WTC11 (cell line): ENCODE measurements around the gene IL1B.

ENCODE experiments used
- JUN ChIP-seq: sonication (generic); formaldehyde crosslinking; IDR thresholded peaks from 2 replicates; pipeline ENCODE4 v1.8.0; 2023; ENCODE audit warnings: mild to moderate bottlenecking, missing genetic modification reagents
- NR1H2 ChIP-seq: sonication (generic); formaldehyde crosslinking; IDR thresholded peaks from 2 replicates; pipeline ENCODE4 v1.9.0; 2021; ENCODE audit warnings: mild to moderate bottlenecking, moderate library complexity, missing genetic modification reagents
- TF ChIP-seq, protein P1 (sequence below): sonication (generic); formaldehyde crosslinking; IDR thresholded peaks from 2 replicates; pipeline ENCODE4 v1.8.1; 2022; ENCODE audit warnings: missing genetic modification reagents, borderline replicate concordance
- TF ChIP-seq, protein P2 (sequence below): fragments of 200-600 bp; IDR thresholded peaks from 2 replicates; pipeline ENCODE4 v1.8.0; 2022; ENCODE audit warnings: antibody characterized with exemption
- TF ChIP-seq, protein P3 (sequence below): sonication (generic); formaldehyde crosslinking; IDR thresholded peaks from 2 replicates; pipeline ENCODE4 v1.8.0; 2022; ENCODE audit warnings: mild to moderate bottlenecking, missing genetic modification reagents
- TF ChIP-seq, protein P4 (sequence below): sonication (generic); formaldehyde crosslinking; IDR thresholded peaks from 2 replicates; pipeline ENCODE4 v1.8.1; 2022; ENCODE audit warnings: low read depth, missing genetic modification reagents, borderline replicate concordance
- TF ChIP-seq, protein P5 (sequence below): sonication (generic); formaldehyde crosslinking; conservative IDR thresholded peaks from 2 replicates; pipeline ENCODE4 v1.8.1; 2022; ENCODE audit warnings: mild to moderate bottlenecking, missing genetic modification reagents

DNA sequence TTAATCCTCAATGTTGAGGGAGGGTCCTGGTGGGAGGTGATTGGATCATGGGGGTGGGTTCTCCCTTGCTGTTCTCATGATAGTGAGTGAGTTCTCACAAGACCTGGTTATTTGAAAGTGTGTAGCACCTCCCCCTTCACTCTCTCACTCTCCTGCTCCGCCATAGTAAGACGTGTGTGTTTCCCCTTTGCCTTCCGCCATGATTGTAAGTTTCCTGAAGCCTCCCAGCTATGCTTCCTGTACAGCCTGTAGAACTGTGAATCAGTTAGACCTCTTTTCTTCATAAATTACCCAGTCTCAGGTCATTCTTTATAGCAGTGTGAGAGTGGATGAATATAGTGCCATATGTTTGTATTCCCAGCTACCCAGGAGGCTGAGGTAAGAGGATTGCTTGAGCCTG is 9.6 kb downstream of the IL1B start:
- TF ChIP-seq NR1H2 (no peak), JUN (no peak)
- TF ChIP-seq, protein P1, sequence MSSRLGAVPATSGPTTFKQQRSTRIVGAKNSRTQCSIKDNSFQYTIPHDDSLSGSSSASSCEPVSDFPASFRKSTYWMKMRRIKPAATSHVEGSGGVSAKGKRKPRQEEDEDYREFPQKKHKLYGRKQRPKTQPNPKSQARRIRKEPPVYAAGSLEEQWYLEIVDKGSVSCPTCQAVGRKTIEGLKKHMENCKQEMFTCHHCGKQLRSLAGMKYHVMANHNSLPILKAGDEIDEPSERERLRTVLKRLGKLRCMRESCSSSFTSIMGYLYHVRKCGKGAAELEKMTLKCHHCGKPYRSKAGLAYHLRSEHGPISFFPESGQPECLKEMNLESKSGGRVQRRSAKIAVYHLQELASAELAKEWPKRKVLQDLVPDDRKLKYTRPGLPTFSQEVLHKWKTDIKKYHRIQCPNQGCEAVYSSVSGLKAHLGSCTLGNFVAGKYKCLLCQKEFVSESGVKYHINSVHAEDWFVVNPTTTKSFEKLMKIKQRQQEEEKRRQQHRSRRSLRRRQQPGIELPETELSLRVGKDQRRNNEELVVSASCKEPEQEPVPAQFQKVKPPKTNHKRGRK (CRISPR knock-in tag), result no peak
- TF ChIP-seq, protein P2, sequence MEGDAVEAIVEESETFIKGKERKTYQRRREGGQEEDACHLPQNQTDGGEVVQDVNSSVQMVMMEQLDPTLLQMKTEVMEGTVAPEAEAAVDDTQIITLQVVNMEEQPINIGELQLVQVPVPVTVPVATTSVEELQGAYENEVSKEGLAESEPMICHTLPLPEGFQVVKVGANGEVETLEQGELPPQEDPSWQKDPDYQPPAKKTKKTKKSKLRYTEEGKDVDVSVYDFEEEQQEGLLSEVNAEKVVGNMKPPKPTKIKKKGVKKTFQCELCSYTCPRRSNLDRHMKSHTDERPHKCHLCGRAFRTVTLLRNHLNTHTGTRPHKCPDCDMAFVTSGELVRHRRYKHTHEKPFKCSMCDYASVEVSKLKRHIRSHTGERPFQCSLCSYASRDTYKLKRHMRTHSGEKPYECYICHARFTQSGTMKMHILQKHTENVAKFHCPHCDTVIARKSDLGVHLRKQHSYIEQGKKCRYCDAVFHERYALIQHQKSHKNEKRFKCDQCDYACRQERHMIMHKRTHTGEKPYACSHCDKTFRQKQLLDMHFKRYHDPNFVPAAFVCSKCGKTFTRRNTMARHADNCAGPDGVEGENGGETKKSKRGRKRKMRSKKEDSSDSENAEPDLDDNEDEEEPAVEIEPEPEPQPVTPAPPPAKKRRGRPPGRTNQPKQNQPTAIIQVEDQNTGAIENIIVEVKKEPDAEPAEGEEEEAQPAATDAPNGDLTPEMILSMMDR, result no peak
- TF ChIP-seq, protein P3, sequence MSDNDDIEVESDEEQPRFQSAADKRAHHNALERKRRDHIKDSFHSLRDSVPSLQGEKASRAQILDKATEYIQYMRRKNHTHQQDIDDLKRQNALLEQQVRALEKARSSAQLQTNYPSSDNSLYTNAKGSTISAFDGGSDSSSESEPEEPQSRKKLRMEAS, result no peak
- TF ChIP-seq, protein P4, sequence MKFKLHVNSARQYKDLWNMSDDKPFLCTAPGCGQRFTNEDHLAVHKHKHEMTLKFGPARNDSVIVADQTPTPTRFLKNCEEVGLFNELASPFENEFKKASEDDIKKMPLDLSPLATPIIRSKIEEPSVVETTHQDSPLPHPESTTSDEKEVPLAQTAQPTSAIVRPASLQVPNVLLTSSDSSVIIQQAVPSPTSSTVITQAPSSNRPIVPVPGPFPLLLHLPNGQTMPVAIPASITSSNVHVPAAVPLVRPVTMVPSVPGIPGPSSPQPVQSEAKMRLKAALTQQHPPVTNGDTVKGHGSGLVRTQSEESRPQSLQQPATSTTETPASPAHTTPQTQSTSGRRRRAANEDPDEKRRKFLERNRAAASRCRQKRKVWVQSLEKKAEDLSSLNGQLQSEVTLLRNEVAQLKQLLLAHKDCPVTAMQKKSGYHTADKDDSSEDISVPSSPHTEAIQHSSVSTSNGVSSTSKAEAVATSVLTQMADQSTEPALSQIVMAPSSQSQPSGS (CRISPR knock-in tag), result no peak
- TF ChIP-seq, protein P5, sequence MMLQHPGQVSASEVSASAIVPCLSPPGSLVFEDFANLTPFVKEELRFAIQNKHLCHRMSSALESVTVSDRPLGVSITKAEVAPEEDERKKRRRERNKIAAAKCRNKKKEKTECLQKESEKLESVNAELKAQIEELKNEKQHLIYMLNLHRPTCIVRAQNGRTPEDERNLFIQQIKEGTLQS, result no peak
